ENCODE measurements around the gene MRM2. TPM values are rescaled to one million over a fixed set of nuclear protein-coding genes. Genes with fewer than 3 reads are reported as not detected.

MRM2 gene
- total RNA-seq, 1 experiment from 2014 or later: 34.7 TPM

GRCh38 chr7:2209961-2210323, 32.1 kb downstream of the MRM2 start:
- BruUV-seq (replicated peaks): no TSS peak
- H3K9ac ChIP-seq (ENCODE audit: low read length): no peak overlapping the region
- no peak overlapping the region for H3K4me3 ChIP-seq (replicated peaks in 1 of 2; ENCODE audit: low read depth in 1 of 2, low read length in 2 of 2)
- no peak overlapping the region for H3K4me2 ChIP-seq (ENCODE audit: low read length)
- H3K79me2 ChIP-seq (ENCODE audit: insufficient read depth, low read length): 0 out of 2 replicates have a peak, but pooled peaks cover 4% of the 10 kb centered on the region
- ATAC-seq: no peak
- no peak for DNase-seq (ENCODE audit: low read depth, low spot score)
- TF ChIP-seq SRF (IDR thresholded peaks at IDR 0.05; ENCODE audit: low read depth) (no peak), ZFX (IDR thresholded peaks at IDR 0.05) (no peak), YY1 (IDR thresholded peaks at IDR 0.05; ENCODE audit: extremely low read depth, insufficient replicate concordance, low read depth, low read length) (no peak), JUND (IDR thresholded peaks at IDR 0.05) (no peak), ATF3 (IDR thresholded peaks at IDR 0.05) (no peak), CTCF (IDR thresholded peaks at IDR 0.05 in 2 of 3, conservative IDR thresholded peaks at IDR 0.05 in 1 of 3; ENCODE audit: borderline replicate concordance in 1 of 3, insufficient read depth in 1 of 3, low read depth in 2 of 3, low read length in 2 of 3) (no peak), POLR2A (IDR thresholded peaks at IDR 0.05; ENCODE audit: borderline replicate concordance, extremely low read depth, insufficient read depth, insufficient read length) (no peak), CEBPB (IDR thresholded peaks at IDR 0.05; ENCODE audit: low read depth) (no peak), MAX (IDR thresholded peaks at IDR 0.05) (no peak), EGR1 (IDR thresholded peaks at IDR 0.05; ENCODE audit: low read depth) (no peak), CBX3 (IDR thresholded peaks at IDR 0.05; ENCODE audit: low read depth) (no peak), SIN3A (IDR thresholded peaks at IDR 0.05; ENCODE audit: low read depth) (no peak), ZNF274 (IDR thresholded peaks at IDR 0.05; ENCODE audit: low read depth, low read length) (no peak), POLR2AphosphoS5 (IDR thresholded peaks at IDR 0.05; ENCODE audit: low read depth, low read length) (no peak)
- CTCF ChIA-PET: interaction anchor here (1.0 to 1.3 kb wide), 2 partner anchors 111 to 654 kb away, joined by 3 to 5 read pairs; partner anchors contain the start of gene TMEM184A
- H3K27ac ChIP-seq (ENCODE audit: low read depth, low read length): no peak overlapping the region
- H2AFZ ChIP-seq (ENCODE audit: low read depth, low read length, poor library complexity, severe bottlenecking): no peak overlapping the region
- peaks cover 4 to 31% of the 10 kb centered on the region in 2 experiments for H3K36me3 ChIP-seq (ENCODE audit: control insufficient read depth in 1 of 2, insufficient read depth in 2 of 2, low read length in 2 of 2)
- POLR2A ChIA-PET: no interaction called here
- intact Hi-C loops (cut with micrococcal nuclease): loop anchor here (2.0 to 10.0 kb wide), 3 partner anchors 105 to 628 kb away; no protein-coding TSS in a partner anchor
- no peaks in the 10 kb centered on the region for H3K9me2 ChIP-seq (ENCODE audit: insufficient read depth)
- RAD21 ChIA-PET (ENCODE audit: low non-redundant PET in 1 of 2, low total read pairs in 2 of 2, uncharacterized antibody in 2 of 2, unreplicated experiment in 2 of 2): no interaction called here
- H3K9me3 ChIP-seq (ENCODE audit: control insufficient read depth in 1 of 2, insufficient read depth in 1 of 2, low read depth in 1 of 2, low read length in 2 of 2): no peaks in the 10 kb centered on the region
- no peaks in the 10 kb centered on the region for H4K20me1 ChIP-seq (ENCODE audit: insufficient read depth)
- no peaks in the 10 kb centered on the region for H3K27me3 ChIP-seq (ENCODE audit: insufficient read depth, low read length)
- H3K4me1 ChIP-seq (ENCODE audit: control insufficient read depth in 1 of 2, insufficient read depth in 2 of 2, low read length in 2 of 2): no peaks in the 10 kb centered on the region

All from HCT116 (cell line).